OCI-LY3 (cell line): ENCODE measurements around the gene NKX1-2.

Experiments
- EZH2phosphoT487 ChIP-seq: fragments of 200-600 bp; shearing (Covaris generic); IDR thresholded peaks from 2 replicates; pipeline ENCODE4 v1.6.1; 2018; ENCODE audit warnings: antibody characterized with exemption, mixed run types, low read depth
- TF ChIP-seq, protein P1 (sequence below): fragments of 200-600, 300-600 bp; sonication (generic); IDR thresholded peaks from 2 replicates; pipeline ENCODE4 v1.5.1; 2014; ENCODE audit warnings: antibody characterized with exemption, low read length, low read depth

- TF ChIP-seq, protein P1, sequence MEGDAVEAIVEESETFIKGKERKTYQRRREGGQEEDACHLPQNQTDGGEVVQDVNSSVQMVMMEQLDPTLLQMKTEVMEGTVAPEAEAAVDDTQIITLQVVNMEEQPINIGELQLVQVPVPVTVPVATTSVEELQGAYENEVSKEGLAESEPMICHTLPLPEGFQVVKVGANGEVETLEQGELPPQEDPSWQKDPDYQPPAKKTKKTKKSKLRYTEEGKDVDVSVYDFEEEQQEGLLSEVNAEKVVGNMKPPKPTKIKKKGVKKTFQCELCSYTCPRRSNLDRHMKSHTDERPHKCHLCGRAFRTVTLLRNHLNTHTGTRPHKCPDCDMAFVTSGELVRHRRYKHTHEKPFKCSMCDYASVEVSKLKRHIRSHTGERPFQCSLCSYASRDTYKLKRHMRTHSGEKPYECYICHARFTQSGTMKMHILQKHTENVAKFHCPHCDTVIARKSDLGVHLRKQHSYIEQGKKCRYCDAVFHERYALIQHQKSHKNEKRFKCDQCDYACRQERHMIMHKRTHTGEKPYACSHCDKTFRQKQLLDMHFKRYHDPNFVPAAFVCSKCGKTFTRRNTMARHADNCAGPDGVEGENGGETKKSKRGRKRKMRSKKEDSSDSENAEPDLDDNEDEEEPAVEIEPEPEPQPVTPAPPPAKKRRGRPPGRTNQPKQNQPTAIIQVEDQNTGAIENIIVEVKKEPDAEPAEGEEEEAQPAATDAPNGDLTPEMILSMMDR = no peak
- no peak for TF ChIP-seq EZH2phosphoT487
Observed at GRCh38 chr10:124416733-124417132, 33.1 kb downstream of the NKX1-2 start.
